IMR-90 (cell line): ENCODE data around the gene SYT2. TPM values are rescaled to one million over a fixed set of nuclear protein-coding genes. Genes with fewer than 3 reads are reported as not detected.

Source experiments
- ATAC-seq: fragments of 200-7000 bp; cut with Tn5 transposase; 2 replicates; pipeline ENCODE4 v1.9.1; 2020; ENCODE audit warnings: low read depth, mild to moderate bottlenecking, moderate library complexity
- BruUV-seq: library from RNA; stranded (reverse); fragments of 400-500 nt; replicated peaks from 2 replicates; lab custom pipeline; 2021; lab: Mats Ljungman, UMichigan
- CTCF ChIA-PET: fragments of 300-600 bp; formaldehyde crosslinking; extraction: SDS; loops from one replicate; lab custom pipeline; 2021; ENCODE audit warnings: antibody characterized with exemption; lab: Yijun Ruan, JAX
- POLR2A ChIA-PET: fragments of 300-600 bp; sonication (Branson Sonifier 250); formaldehyde crosslinking; loops from one replicate; lab custom pipeline; 2022; ENCODE audit warnings: antibody characterized with exemption; ENCODE audit not compliant: unreplicated experiment; lab: Charles Lee
- DNase-seq: peaks from one replicate; pipeline ENCODE4 v3.0.0; 2013
- H2AFZ ChIP-seq: replicated peaks from 2 replicates; pipeline ENCODE3; 2013; ENCODE audit warnings: low read length, mild to moderate bottlenecking; ENCODE audit not compliant: poor library complexity
- H2AK5ac ChIP-seq: 2 replicates; pipeline ENCODE4 v1.6.1; 2013; ENCODE audit warnings: low read depth, low read length, inconsistent platforms
- H2AK9ac ChIP-seq: replicated peaks from 2 replicates; pipeline ENCODE3; 2013; ENCODE audit warnings: mild to moderate bottlenecking, low read depth, low read length, moderate library complexity; ENCODE audit not compliant: poor library complexity
- H2BK120ac ChIP-seq: 2 replicates; pipeline ENCODE4 v1.6.1; 2013; ENCODE audit warnings: low read depth, low read length, inconsistent platforms
- H2BK15ac ChIP-seq: 3 replicates; pipeline ENCODE4 v1.6.1; 2013; ENCODE audit warnings: low read depth, low read length, inconsistent platforms
- H2BK20ac ChIP-seq: 2 replicates; pipeline ENCODE4 v1.6.1; 2013; ENCODE audit warnings: low read depth, mild to moderate bottlenecking, inconsistent platforms, low read length, moderate library complexity
- H2BK5ac ChIP-seq: 2 replicates; pipeline ENCODE4 v1.6.1; 2013; ENCODE audit warnings: mild to moderate bottlenecking, low read depth, low read length, inconsistent platforms; ENCODE audit not compliant: poor library complexity, severe bottlenecking
- H3K14ac ChIP-seq: replicated peaks from 2 replicates; pipeline ENCODE4 v1.6.1; 2013; ENCODE audit warnings: low read depth, low read length, inconsistent platforms
- H3K18ac ChIP-seq: 2 replicates; pipeline ENCODE4 v1.6.1; 2013; ENCODE audit warnings: low read depth, low read length, control low read depth
- H3K23ac ChIP-seq: 2 replicates; pipeline ENCODE4 v1.6.1; 2013; ENCODE audit warnings: low read depth, low read length, inconsistent platforms
- H3K27ac ChIP-seq: 2 replicates; pipeline ENCODE4 v1.5.1; 2013; ENCODE audit warnings: mild to moderate bottlenecking, control low read depth, low read length; ENCODE audit not compliant: insufficient read depth
- H3K27me3 ChIP-seq: 2 replicates; pipeline ENCODE4 v1.6.1; 2013; ENCODE audit warnings: low read length; ENCODE audit not compliant: control insufficient read depth, insufficient read depth
- H3K36me3 ChIP-seq: 2 replicates; pipeline ENCODE4 v1.6.1; 2013; ENCODE audit warnings: low read length, mixed read lengths; ENCODE audit not compliant: control insufficient read depth, insufficient read depth
- H3K4ac ChIP-seq: 2 replicates; pipeline ENCODE4 v1.6.1; 2013; ENCODE audit warnings: low read depth, low read length, inconsistent platforms
- H3K4me1 ChIP-seq: 2 replicates; pipeline ENCODE4 v1.6.1; 2013; ENCODE audit warnings: low read length, mixed read lengths; ENCODE audit not compliant: control insufficient read depth, insufficient read depth
- H3K4me2 ChIP-seq: 2 replicates; pipeline ENCODE4 v1.6.1; 2013; ENCODE audit warnings: low read depth, mild to moderate bottlenecking, control low read depth, low read length, moderate library complexity
- H3K4me3 ChIP-seq: 2 replicates; pipeline ENCODE4 v1.5.1; 2013; ENCODE audit warnings: low read depth, mild to moderate bottlenecking, control low read depth, low read length, moderate library complexity; ENCODE audit not compliant: insufficient read depth
- H3K56ac ChIP-seq: 2 replicates; pipeline ENCODE4 v1.6.1; 2013; ENCODE audit warnings: low read length, inconsistent platforms; ENCODE audit not compliant: insufficient read depth; ENCODE audit errors: extremely low read depth
- H3K79me1 ChIP-seq, 2 experiments: 2 replicates each; pipeline ENCODE4 v1.6.1; 2013; ENCODE audit warnings: low read length in 2 of 2, inconsistent platforms in 1 of 2, low read depth in 1 of 2
- H3K9ac ChIP-seq: 2 replicates; pipeline ENCODE4 v1.6.1; 2013; ENCODE audit warnings: low read depth, low read length, control low read depth
- H3K9me1 ChIP-seq: 2 replicates; pipeline ENCODE4 v1.6.1; 2013; ENCODE audit warnings: low read length, inconsistent platforms; ENCODE audit not compliant: insufficient read depth
- H3K9me3 ChIP-seq: 2 replicates; pipeline ENCODE4 v1.6.1; 2013; ENCODE audit warnings: low read length; ENCODE audit not compliant: control insufficient read depth, insufficient read depth
- H4K20me1 ChIP-seq: 2 replicates; pipeline ENCODE4 v1.6.1; 2013; ENCODE audit warnings: low read length, inconsistent platforms; ENCODE audit not compliant: insufficient read depth
- H4K5ac ChIP-seq: 2 replicates; pipeline ENCODE4 v1.6.1; 2013; ENCODE audit warnings: mild to moderate bottlenecking, low read depth, low read length, control low read depth
- H4K8ac ChIP-seq, 2 experiments: 2 replicates each; pipeline ENCODE4 v1.6.1; 2013; ENCODE audit warnings: low read depth in 2 of 2, low read length in 2 of 2, control low read depth in 1 of 2, inconsistent platforms in 1 of 2
- H4K91ac ChIP-seq: 2 replicates; pipeline ENCODE4 v1.6.1; 2013; ENCODE audit warnings: low read depth, low read length, inconsistent platforms; ENCODE audit not compliant: insufficient read depth
- CHD1 ChIP-seq: IDR thresholded peaks from 2 replicates; pipeline ENCODE4 v1.6.1; 2012; ENCODE audit warnings: low read depth, low read length, improper control_type of control experiment
- WGBS, 2 experiments: methylation state at CpG; one replicate each; pipeline versions ENCODE4 v1.1.5 to v1.1.7; 2013; ENCODE audit warnings: missing lambda C conversion rate in 2 of 2; ENCODE audit not compliant: insufficient read length in 1 of 2; ENCODE audit errors: extremely low coverage in 2 of 2; 5-methylcytosine and 5-hydroxymethylcytosine counted together
- dilution Hi-C: fragments of 300-500 bp; cut with HindIII; formaldehyde crosslinking; loops from one replicate; pipeline ENCODE4 v1.14.3; 2018; ENCODE audit warnings: low sequenced_read_pairs; ENCODE audit not compliant: unreplicated experiment
- in situ Hi-C: fragments of 300-500 bp; cut with MboI; formaldehyde crosslinking; loops from 3 replicates; pipeline ENCODE4 v1.14.3; 2019; ENCODE audit warnings: low sequenced_read_pairs, inconsistent platforms, mixed read lengths
- intact Hi-C: fragments of 100-400 bp; cut with micrococcal nuclease; formaldehyde crosslinking; loops from 2 replicates; pipeline ENCODE4 v1.10.0; 2022
- polyA plus RNA-seq, 3 experiments: library from polyadenylated mRNA; depleted of rRNA; stranded (reverse); fragments of >200 nt; gene quantifications; 2 replicates each; pipeline ENCODE4 v1.2.3, GENCODE V29; 2012; ENCODE audit warnings: low replicate concordance in 1 of 3
- total RNA-seq: library from RNA; depleted of rRNA; stranded (reverse); fragments of >200 nt; gene quantifications from 2 replicates; pipeline ENCODE4 v1.2.3, GENCODE V29; 2012

Gene SYT2
- total and polyA plus RNA-seq, 2 of the 4 experiments (the other 2 are of a cell fraction): under 0.01 TPM

DNA sequence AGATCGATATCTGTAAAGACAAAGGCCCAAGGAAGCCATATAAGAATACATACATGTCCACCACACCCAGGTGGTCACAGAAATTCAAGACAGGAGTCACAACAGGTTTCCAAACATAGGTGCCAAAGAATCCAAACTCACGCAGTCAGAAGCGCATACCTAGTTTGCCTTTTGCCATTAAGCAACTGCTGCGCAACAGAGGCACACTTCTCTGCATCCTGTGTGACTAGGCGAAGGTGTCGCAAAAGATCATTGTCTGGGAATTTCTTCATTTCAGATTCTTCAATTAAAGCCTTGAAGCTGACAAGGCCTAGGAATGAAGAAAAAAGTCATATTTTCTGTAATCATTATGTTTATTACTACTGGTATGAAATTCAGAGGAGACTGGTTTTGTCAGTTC is 32.2 kb upstream of the SYT2 start:
- H3K27ac ChIP-seq: no peak overlapping the region
- H2AK9ac ChIP-seq: no peak overlapping the region
- H3K9me1 ChIP-seq: no peaks in the 10 kb centered on the region
- BruUV-seq: no TSS peak
- H3K14ac ChIP-seq: no peak overlapping the region
- dilution Hi-C loops: no loop called here
- H3K18ac ChIP-seq: no peak overlapping the region
- H2AFZ ChIP-seq: no peak overlapping the region
- intact Hi-C loops: no loop called here
- H2AK5ac ChIP-seq: no peak overlapping the region
- H3K4me1 ChIP-seq: no peaks in the 10 kb centered on the region
- H3K23ac ChIP-seq: no peak overlapping the region
- no peak overlapping the region for H2BK120ac ChIP-seq
- no peak for TF ChIP-seq CHD1
- no peak overlapping the region for H4K91ac ChIP-seq
- no peak overlapping the region for H4K5ac ChIP-seq
- no peaks in the 10 kb centered on the region for H3K9me3 ChIP-seq
- no peak overlapping the region for H3K4me3 ChIP-seq
- H3K4me2 ChIP-seq: no peak overlapping the region
- no peak overlapping the region for H4K8ac ChIP-seq
- peaks cover 39% of the 10 kb centered on the region for H3K36me3 ChIP-seq
- POLR2A ChIA-PET: no interaction called here
- H3K27me3 ChIP-seq: no peaks in the 10 kb centered on the region
- H3K79me1 ChIP-seq: peaks cover 19 to 23% of the 10 kb centered on the region in 2 experiments
- H2BK5ac ChIP-seq: no peak overlapping the region
- H3K4ac ChIP-seq: no peak overlapping the region
- H3K9ac ChIP-seq: no peak overlapping the region
- CTCF ChIA-PET: no interaction called here
- in situ Hi-C loops: no loop called here
- ATAC-seq (no peak), DNase-seq (no peak)
- no peak overlapping the region for H2BK15ac ChIP-seq
- H4K20me1 ChIP-seq: peaks cover 5% of the 10 kb centered on the region; the same call in 1 of the 2 replicates
- H3K56ac ChIP-seq: no peak overlapping the region
- no peak overlapping the region for H2BK20ac ChIP-seq
- WGBS, 2 experiments: 100% methylated on average over 2 of the region's 6 CpGs; no CpG with 5 or more reads in 1 of the 2 experiments
